GM18907 (cell line): Measurements from ENCODE around the gene SNX22.

Experiments used
- ATAC-seq: cut with Tn5 transposase; IDR thresholded peaks from one replicate; pipeline ENCODE4 v1.9.1; 2021; ENCODE audit warnings: mild to moderate bottlenecking, moderate library complexity; ENCODE audit not compliant: unreplicated experiment

The SNX22 gene

DNA sequence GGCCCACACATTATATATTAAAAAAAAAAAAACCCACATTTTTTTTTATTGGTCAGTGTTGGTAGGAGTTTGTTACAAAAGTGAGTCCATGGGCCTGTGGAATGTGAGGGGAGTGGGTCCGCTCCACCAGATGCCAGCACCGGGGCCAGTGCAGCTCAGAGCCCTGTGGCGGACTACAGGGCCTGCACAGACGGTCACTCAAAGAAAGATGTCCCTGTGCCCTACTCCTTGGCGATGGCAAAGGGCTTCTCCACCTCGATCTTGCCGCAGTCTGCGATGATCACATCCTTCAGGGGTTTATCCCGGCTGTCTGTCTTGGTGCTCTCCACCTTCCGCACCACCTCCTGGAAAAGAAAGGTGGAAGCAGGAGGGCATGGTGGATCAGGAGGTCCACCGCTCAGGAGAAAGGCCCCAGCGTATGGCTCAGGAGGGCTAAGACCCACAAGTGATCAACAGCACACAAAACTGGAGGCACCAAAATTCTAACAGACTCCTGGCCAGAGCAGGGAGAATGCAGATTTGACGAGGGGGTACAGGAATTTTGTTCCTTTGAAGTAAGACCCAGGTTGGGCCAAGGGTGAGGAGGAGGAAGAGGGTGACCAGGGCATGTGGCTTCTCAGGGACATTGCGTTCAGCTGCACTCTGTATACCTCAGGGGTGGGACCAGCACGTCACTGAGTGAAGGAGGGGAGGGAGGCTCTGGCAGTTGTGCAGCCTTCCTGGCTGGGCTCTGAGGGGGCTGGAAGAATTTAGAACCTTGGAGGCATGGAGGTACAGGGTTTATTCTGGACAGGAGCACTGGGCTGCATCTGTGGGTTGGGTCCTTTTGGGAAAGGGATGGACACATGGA, 4.5 kb downstream of the SNX22 start:
- ATAC-seq: no peak

DNA sequence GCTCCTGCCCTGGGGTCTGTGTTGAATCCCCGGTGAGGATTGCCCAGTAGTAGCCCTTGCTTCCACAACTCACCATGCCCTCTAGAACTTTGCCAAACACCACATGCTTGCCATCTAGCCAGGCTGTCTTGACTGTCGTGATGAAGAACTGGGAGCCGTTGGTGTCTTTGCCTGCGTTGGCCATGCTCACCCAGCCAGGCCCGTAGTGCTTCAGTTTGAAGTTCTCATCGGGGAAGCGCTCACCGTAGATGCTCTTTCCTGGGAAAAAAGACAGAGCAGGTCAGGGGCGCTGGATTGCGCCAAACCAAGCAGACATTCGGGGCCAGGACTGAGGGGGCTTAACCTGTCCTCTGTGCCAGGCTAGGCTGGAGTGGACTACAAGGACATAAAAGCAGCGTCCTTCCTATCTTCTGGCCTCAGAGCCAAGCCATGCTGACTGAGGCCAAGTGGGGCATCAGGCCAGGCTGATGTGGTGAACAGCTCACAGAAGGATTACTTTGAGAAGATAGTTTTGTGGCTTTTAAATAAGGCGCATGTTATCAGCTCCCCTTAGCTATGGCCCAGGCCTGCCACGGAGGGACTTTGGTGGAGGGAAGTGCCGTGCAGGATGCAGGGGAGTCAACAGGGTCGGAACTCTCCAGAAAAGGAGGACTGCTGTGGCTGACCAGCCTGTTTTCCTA, 5.3 kb downstream of the SNX22 start:
- ATAC-seq: no peak

GRCh38 chr15:64157599-64158125, 6.1 kb downstream of the SNX22 start:
- ATAC-seq: no peak

- ATAC-seq: no peak
Measured at GRCh38 chr15:64158363-64159134, 7.0 kb downstream of the SNX22 start.

DNA sequence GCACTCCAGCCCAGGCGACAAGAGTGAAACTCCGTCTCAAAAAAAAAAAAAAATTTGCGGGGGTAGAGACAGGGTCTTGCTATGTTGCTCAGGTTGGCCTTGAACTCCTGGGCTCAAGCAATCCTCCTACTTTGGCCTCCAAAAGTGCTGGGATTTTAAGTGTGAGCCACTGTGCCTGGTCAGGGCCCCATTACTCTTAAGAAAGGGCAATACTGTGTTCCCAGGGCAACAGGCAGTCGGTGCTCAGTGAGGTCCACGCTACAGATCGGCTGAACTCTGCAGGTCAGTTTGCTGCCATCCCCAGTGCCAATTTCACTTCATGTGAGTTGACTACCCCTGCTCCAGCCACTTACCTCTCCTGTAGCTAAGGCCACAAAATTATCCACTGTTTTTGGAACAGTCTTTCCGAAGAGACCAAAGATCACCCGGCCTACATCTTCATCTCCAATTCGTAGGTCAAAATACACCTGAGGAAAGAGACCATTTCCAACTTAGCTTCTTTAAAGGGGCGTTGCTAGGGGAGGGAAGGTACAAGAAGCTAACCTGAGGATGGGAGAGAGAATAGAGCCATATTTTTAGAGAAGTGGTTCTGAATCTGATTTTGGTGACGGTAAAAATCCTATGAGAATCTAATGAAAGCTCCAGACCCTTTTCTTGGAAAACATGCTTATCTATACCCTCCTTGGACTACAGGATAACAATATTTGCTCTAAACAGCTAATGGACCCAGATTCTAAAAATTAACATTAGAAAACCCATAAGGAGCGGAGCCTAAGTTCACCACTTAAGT, 10.4 kb downstream of the SNX22 start:
- no peak for ATAC-seq

GRCh38 chr15:64162478-64162868, 10.9 kb downstream of the SNX22 start:
- peak; percentile 20 for ATAC-seq

DNA sequence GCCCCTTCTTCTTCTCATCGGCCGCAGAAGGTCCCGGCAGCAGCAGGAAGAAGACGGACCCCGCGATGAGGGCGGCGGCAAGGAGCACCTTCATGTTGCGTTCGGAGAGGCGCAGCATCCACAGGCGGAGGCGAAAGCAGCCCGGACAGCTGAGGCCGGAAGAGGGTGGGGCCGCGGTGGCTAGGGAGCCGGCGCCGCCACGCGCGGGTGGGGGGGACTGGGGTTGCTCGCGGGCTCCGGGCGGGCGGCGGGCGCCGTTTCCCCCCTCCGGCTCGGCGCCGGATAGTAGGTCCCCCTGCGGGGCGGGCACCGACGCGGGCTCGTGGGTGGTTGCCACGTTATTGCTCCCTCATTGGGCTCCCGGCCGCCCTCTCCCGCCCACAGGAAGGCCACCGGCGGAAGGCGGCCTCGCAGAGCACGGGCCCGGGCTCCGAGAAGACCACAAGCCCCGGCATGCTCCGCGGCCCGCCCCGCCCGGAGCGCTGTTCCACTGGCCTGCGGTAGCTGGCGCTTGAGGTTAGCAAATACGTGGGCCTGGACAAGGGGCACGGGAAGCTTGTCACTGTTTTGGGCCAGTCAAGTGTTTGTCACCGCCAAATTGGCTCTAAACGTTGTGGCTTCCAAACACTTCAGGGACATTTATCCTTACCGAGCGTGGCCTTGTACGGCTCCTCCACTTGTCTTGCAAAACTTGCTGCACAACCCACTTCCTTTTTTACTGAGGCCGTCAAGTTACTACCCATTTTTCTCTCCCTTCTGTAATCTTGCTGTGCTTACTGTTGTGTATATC, 11.5 kb downstream of the SNX22 start, which contains the start of gene PPIB:
Gene PPIB (minus strand): TSS at position 154 of the 790 bp plus-strand sequence. CDS start 36 bp downstream, at position 118.
- ATAC-seq: peak; percentile 92

GRCh38 chr15:64163659-64164362, 12.3 kb downstream of the SNX22 start:
- peak; percentile 15 for ATAC-seq

- ATAC-seq: no peak
Measured at GRCh38 chr15:64164436-64164835, 12.9 kb downstream of the SNX22 start.

DNA sequence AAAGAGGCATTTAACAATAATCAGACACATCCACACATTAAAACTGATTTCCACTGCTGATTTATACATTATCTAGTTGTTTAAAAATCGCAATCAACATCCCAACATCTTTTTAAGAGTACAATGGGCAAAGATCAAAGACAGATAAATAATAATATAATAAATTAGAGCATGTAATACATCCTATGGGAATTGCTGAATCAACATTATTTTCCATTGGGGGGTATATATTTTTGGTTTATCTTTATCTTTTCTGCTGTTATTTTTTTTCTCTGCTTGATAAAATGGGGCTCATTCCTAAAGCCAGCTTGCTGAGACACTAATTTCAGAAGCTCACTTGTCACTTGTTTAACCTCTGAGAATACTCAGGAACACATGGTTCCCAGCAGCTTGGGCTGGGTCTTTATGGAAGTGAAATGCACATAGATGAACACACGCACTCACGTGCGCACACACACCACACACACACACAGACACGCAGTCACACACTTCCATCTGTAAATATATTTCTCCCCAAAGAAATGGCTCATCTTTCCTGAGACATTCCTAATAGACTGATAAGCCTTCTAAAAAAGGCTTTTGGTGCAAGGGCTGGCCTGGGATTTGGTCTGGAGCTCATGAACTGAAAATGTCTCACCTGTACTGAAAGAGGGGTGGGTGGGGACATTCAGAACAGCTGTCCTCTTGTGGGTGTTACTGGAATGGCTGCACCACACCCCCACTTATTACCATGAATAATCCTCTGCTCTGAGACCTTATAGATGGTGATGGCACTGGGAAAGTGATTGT, 14.8 kb downstream of the SNX22 start:
- ATAC-seq: no peak

DNA sequence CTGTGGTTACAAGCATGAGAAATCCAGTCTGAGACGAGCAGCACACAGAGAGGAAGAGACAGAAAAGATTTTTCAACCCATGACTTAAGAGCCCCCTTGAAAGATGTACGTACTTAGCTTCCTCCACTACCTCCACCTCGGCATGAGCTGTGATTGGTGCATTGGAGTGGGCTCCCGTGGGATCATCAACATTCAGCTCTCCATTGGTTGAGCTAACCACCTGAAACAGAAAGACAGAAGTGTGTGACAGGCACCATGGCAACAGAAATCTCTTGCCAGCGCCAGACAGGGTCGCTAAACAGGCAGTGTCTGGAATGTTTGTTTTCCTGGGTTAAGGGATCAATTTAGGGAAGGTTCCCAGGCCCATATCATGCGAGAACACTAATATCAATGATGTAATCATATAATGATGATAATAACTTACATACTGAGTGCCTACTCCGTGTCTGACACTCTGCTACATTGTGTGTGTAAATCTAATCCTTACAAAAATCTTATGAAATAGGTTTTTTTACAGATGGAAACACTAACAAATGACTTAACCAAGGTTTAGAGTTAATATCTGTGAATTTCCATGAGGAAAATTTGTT, 28.8 kb downstream of the SNX22 start:
- peak; percentile 74 for ATAC-seq

DNA sequence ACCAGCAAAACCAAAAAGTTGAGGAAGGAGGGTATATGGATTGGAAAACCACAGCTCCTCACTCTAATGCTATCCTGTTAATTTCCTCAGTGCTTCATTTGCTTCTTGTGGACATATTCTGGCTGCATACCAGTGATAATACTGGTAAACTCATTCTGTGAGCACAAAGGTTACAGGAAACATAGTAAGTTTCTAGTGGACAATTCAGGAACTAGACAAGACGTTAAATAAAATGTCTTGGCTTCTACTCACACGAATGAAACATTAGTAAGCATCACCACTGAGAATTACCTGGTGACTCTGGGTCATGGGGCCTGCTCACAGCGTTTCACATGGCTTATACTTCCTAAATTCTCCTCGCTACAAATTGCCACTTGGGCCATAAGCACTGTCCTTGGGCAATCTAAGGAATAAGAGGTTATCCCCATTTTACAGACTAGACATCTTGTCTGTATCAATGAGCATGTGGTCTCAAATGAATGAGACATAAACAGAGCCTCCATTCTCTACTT, 31.4 kb downstream of the SNX22 start:
- no peak for ATAC-seq

- ATAC-seq: no peak
Measured at GRCh38 chr15:64185146-64185911, 33.8 kb downstream of the SNX22 start.

DNA sequence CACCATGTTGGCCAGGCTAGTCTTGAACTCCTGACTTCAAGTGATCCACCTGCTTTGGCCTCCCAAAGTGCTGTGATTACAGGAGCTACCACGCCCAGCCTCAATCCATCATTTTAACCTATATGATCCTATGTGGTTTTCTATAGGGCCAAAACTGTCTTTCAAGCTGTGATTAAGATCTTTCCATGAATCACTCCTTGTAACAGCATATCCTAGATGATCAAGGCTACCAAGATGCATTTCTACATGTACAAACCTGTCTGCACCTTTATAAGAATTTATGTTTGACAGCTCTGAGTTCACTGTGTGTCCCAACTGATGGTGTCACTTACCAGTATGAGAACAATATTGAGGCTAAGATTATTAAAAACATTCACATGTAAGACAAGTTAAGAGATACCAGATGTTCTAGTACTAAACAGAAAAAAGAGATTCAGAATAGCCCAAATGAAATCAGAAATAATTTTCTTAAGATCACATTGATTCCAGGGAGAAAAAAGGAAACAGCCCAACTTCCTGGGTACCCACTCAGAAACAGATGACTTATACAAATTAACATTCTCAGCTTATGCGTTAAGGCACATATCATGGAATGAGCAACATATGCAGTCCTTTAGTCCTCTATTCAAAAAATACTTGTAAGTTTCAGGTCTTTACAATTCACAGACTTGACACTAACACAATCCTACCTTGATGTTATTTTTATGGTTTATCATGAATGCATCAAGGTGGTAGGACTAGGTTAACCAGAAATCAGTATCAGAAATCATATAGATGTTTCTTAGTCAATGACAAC, 36.1 kb downstream of the SNX22 start:
- no peak for ATAC-seq

DNA sequence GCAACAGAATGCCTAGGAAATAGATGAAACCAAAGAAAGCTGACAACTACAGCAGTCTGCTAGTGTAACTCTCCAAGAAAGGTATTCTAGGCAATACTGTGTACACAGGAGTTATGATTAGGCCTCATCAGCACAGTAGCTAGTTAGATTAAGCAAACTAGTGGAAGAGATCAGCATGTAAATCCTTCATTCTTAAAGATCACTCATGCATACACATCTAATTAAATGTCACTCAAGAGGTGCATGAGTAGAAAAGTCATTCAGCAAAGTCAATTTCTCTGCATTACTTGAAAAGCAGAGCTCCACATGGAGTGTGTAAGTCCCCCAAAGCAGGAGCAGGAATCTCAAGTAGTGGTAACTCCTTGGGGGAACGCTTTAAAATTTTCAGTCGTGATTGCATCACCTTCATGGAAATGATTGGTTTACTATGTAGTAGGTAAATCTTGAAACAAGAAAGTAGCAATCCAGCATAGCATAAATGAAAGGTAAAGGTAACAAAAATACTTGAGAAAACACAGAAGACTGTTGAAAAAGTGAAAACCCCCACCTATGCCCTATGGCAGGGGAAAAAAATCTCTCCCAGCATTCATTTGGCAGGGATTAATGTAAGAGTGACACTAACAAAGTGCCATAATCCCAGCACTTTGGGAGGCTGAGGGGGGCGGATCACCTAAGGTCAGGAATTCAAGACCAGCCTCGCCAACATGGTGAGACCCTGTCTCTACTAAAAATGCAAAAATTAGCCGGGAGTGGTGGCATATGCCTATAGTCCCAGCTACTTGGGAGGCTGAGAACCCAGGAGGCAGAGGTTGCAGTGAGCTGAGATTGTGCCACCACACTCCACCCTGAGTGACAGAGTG, 40.7 kb downstream of the SNX22 start:
- no peak for ATAC-seq
